SK-N-SH treated with all-trans-retinoic acid at 6 μM for 48 hours (cell line): ENCODE results near the gene ETV4.

ENCODE experiments used
- ATAC-seq: fragments of 200-7000 bp; cut with Tn5 transposase; 3 replicates; pipeline ENCODE4 v1.9.1; 2020; ENCODE audit warnings: mild to moderate bottlenecking, moderate library complexity
- ARNTL ChIP-seq: fragments of 450-650 bp; formaldehyde crosslinking; IDR thresholded peaks from 2 replicates; pipeline ENCODE4 v1.5.0; 2020; ENCODE audit warnings: low read depth, mild to moderate bottlenecking, moderate library complexity, borderline replicate concordance
- BACH2 ChIP-seq: fragments of 250-450 bp; sonication (Bioruptor Pico); IDR thresholded peaks from 2 replicates; pipeline ENCODE4 v1.9.0; 2021; ENCODE audit warnings: mild to moderate bottlenecking, borderline replicate concordance
- CSDC2 ChIP-seq: fragments of 250-450 bp; sonication (Bioruptor Pico); IDR thresholded peaks from 2 replicates; pipeline ENCODE4 v1.5.0; 2020; ENCODE audit warnings: mild to moderate bottlenecking, moderate library complexity
- ESRRG ChIP-seq: fragments of 250-450 bp; sonication (Bioruptor Pico); IDR thresholded peaks from 2 replicates; pipeline ENCODE4 v1.6.1; 2021; ENCODE audit warnings: mild to moderate bottlenecking
- GLIS3 ChIP-seq: fragments of 250-450 bp; sonication (Bioruptor Pico); IDR thresholded peaks from 2 replicates; pipeline ENCODE4 v1.5.0; 2020; ENCODE audit warnings: mild to moderate bottlenecking, moderate library complexity
- PPARA ChIP-seq: fragments of 250-450 bp; sonication (Bioruptor Pico); IDR thresholded peaks from 2 replicates; pipeline ENCODE4 v1.5.0; 2020; ENCODE audit warnings: mild to moderate bottlenecking, borderline replicate concordance
- SNAI2 ChIP-seq: fragments of 250-450 bp; sonication (Bioruptor Pico); IDR thresholded peaks from 2 replicates; pipeline ENCODE4 v1.5.0; 2020; ENCODE audit warnings: mild to moderate bottlenecking, moderate library complexity
- TCF4 ChIP-seq: fragments of 250-450 bp; sonication (Bioruptor Pico); IDR thresholded peaks from 2 replicates; pipeline ENCODE4 v1.8.0; 2021; ENCODE audit warnings: mild to moderate bottlenecking, moderate library complexity, borderline replicate concordance
- ZC3H10 ChIP-seq: fragments of 250-450 bp; sonication (Bioruptor Pico); IDR thresholded peaks from 2 replicates; pipeline ENCODE4 v1.5.1; 2021; ENCODE audit warnings: mild to moderate bottlenecking, moderate library complexity
- ZFP3 ChIP-seq: fragments of 250-450 bp; sonication (Bioruptor Pico); IDR thresholded peaks from 2 replicates; pipeline ENCODE4 v1.5.0; 2020; ENCODE audit warnings: mild to moderate bottlenecking, moderate library complexity
- ZFP30 ChIP-seq: fragments of 450-650 bp; formaldehyde crosslinking; IDR thresholded peaks from 2 replicates; pipeline ENCODE4 v1.5.0; 2022; ENCODE audit warnings: mild to moderate bottlenecking, moderate library complexity
- ZNF565 ChIP-seq: fragments of 450-650 bp; formaldehyde crosslinking; conservative IDR thresholded peaks from 2 replicates; pipeline ENCODE4 v1.5.0; 2020; ENCODE audit warnings: low read depth, mild to moderate bottlenecking, moderate library complexity
- ZNF70 ChIP-seq: fragments of 450-650 bp; formaldehyde crosslinking; IDR thresholded peaks from 2 replicates; pipeline ENCODE4 v1.5.0; 2020; ENCODE audit warnings: mild to moderate bottlenecking, moderate library complexity
- ZNF8 ChIP-seq: fragments of 450-650 bp; formaldehyde crosslinking; IDR thresholded peaks from 2 replicates; pipeline ENCODE4 v1.5.0; 2020; ENCODE audit warnings: mild to moderate bottlenecking, moderate library complexity
- TF ChIP-seq, protein P1 (sequence below): fragments of 250-450 bp; sonication (Bioruptor Pico); IDR thresholded peaks from 2 replicates; pipeline ENCODE4 v1.8.0; 2021; ENCODE audit warnings: low read depth, mild to moderate bottlenecking, moderate library complexity, borderline replicate concordance
- TF ChIP-seq, protein P2 (sequence below): fragments of 250-450 bp; sonication (Bioruptor Pico); IDR thresholded peaks from 2 replicates; pipeline ENCODE4 v1.5.1; 2021; ENCODE audit warnings: mild to moderate bottlenecking, moderate library complexity
- TF ChIP-seq, protein P3 (sequence below): fragments of 250-450 bp; sonication (Bioruptor Pico); IDR thresholded peaks from 2 replicates; pipeline ENCODE4 v1.8.0; 2020; ENCODE audit warnings: mild to moderate bottlenecking, moderate library complexity, borderline replicate concordance

ETV4 gene

DNA sequence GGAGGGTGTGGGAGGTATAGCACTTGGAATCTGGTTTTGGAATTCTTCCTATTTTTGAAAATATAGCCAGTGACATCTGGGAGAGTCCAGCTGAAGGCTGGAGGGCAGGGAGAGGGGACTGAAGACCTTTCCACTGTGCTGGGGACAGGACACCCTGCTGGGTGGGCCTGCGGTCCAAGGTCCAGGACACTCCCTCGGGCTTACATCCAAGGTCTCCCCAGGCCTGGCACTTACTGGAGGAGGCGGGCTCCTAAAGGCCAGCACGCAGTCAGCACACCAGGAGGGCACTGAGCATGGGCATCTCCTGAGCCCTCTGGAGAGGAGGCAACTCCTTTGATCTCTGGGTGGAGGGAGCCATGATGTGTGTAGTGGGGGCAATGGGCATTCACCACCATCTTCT lies 35.5 kb upstream of the ETV4 start:
- TF ChIP-seq PPARA (CRISPR knock-in tag) (no peak), ZFP30 (CRISPR knock-in tag) (no peak), ZC3H10 (no peak)
- TF ChIP-seq, all 23 proteins: peak for 0
- no peak for ATAC-seq

DNA sequence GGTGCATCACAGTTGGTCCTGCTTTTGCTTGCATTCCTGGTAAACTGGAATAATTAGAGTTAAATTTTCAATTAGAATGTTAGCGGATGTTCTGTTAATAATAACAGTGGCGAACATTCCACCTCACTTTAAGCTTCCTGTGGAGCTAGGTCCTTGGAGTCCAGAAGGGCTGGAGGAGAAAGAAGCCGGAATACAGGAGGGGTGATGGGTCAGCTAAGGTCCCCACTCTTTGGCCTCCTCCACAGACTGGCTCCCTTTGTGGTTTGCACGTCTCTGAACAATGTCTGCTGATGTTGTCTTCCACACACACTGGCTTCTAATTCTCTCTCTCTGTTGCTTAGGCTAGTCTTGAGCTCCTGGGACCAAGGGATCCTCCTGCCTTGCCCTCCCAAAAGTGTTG lies 35.0 kb upstream of the ETV4 start:
- no peak for ATAC-seq
- no peak for TF ChIP-seq ZNF70 (CRISPR knock-in tag)
- TF ChIP-seq ARNTL (CRISPR knock-in tag), result no peak
- no peak for TF ChIP-seq GLIS3 (CRISPR knock-in tag)
- no peak for TF ChIP-seq BACH2 (CRISPR knock-in tag)
- TF ChIP-seq PPARA (CRISPR knock-in tag), result no peak
- TF ChIP-seq, protein P1, sequence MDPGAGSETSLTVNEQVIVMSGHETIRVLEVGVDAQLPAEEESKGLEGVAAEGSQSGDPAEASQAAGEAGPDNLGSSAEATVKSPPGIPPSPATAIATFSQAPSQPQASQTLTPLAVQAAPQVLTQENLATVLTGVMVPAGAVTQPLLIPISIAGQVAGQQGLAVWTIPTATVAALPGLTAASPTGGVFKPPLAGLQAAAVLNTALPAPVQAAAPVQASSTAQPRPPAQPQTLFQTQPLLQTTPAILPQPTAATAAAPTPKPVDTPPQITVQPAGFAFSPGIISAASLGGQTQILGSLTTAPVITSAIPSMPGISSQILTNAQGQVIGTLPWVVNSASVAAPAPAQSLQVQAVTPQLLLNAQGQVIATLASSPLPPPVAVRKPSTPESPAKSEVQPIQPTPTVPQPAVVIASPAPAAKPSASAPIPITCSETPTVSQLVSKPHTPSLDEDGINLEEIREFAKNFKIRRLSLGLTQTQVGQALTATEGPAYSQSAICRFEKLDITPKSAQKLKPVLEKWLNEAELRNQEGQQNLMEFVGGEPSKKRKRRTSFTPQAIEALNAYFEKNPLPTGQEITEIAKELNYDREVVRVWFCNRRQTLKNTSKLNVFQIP, result no peak
- TF ChIP-seq ZFP3 (CRISPR knock-in tag), result no peak
- TF ChIP-seq ZC3H10, result no peak
- TF ChIP-seq, protein P2, sequence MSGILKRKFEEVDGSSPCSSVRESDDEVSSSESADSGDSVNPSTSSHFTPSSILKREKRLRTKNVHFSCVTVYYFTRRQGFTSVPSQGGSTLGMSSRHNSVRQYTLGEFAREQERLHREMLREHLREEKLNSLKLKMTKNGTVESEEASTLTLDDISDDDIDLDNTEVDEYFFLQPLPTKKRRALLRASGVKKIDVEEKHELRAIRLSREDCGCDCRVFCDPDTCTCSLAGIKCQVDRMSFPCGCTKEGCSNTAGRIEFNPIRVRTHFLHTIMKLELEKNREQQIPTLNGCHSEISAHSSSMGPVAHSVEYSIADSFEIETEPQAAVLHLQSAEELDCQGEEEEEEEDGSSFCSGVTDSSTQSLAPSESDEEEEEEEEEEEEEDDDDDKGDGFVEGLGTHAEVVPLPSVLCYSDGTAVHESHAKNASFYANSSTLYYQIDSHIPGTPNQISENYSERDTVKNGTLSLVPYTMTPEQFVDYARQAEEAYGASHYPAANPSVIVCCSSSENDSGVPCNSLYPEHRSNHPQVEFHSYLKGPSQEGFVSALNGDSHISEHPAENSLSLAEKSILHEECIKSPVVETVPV, result no peak
- no peak for TF ChIP-seq ZNF8 (CRISPR knock-in tag)

DNA sequence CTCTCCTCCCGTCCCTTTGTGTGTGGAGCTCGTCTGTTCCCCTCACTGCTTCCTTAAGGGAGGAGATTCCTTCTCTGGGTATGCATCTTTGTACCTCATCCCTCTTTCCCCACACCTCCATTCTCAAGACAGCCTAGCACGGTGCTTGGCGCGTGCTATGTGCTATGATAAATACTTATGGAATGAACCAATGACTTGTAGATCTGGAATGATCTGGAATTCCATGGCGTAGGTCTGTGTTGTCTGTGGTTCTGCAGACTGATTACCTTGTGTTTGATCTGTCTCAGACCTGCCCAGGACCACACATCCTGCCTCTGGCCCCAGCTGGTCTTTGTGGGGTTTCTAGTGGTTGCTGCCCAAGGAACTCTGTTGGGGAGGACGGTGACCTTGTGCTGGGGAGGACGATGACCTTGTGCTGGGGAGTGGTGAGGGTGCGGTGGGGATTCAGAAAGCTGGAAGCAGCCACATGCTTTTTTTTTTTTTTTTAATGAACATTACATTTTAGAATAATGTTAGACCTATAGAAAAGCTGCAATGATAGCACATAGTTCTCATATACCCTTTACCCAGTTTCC lies 33.5 kb upstream of the ETV4 start:
- ATAC-seq, result peak; percentile 73
- TF ChIP-seq ESRRG (CRISPR knock-in tag) (no peak), BACH2 (CRISPR knock-in tag) (no peak), ZC3H10 (no peak), ZNF70 (CRISPR knock-in tag) (no peak), ZNF565 (CRISPR knock-in tag) (no peak), ARNTL (CRISPR knock-in tag) (no peak), SNAI2 (CRISPR knock-in tag) (no peak), ZFP3 (CRISPR knock-in tag) (no peak)
- TF ChIP-seq, protein P2, result no peak
- TF ChIP-seq, protein P1, result no peak
- TF ChIP-seq, protein P3, sequence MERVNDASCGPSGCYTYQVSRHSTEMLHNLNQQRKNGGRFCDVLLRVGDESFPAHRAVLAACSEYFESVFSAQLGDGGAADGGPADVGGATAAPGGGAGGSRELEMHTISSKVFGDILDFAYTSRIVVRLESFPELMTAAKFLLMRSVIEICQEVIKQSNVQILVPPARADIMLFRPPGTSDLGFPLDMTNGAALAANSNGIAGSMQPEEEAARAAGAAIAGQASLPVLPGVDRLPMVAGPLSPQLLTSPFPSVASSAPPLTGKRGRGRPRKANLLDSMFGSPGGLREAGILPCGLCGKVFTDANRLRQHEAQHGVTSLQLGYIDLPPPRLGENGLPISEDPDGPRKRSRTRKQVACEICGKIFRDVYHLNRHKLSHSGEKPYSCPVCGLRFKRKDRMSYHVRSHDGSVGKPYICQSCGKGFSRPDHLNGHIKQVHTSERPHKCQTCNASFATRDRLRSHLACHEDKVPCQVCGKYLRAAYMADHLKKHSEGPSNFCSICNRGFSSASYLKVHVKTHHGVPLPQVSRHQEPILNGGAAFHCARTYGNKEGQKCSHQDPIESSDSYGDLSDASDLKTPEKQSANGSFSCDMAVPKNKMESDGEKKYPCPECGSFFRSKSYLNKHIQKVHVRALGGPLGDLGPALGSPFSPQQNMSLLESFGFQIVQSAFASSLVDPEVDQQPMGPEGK (CRISPR knock-in tag), result no peak

DNA sequence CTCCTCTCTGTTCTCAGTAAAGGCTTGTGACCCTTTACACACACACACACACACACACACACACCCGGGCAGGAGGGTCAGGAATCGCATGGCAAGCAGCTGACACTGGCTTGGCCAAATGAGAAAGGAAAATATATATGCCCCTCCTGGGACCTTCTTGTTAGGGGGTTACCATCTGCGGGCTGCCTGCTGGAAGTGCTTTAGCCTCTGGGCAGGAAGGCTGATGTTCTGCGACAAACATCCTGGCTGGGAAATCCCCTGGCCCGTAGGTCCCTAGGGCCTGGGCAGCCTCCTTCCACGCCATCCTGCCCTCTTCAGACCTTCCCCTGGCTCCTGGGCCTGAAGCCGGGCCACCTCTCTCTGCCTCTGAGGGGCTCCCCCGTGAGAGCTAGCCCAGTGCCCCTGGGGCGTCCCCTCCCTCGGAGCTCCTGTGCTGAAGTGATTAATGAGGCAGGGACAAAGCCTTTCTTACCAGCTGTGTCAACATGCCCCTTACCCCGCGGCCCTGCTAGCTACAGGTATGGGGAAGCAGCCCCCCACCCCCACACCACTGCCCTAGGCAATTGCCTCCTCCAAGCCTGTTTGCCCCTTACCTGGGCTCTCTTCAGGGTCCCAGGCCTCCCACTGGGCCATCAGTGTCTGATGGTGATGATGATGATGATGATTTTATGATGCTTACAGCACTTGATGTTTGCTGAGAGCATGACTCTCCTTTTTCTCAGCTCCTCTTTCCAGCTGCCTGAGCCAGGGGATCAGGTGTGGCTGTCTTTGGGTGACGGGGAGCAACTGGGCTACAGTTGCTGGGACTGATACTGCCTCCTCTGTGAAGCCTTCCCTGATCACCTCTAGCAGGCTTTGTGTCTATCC lies 32.8 kb upstream of the ETV4 start:
- ATAC-seq, result peak; percentile 43
- TF ChIP-seq ZC3H10 (no peak), SNAI2 (CRISPR knock-in tag) (no peak), ZNF70 (CRISPR knock-in tag) (no peak), GLIS3 (CRISPR knock-in tag) (no peak), TCF4 (CRISPR knock-in tag) (no peak), ZNF565 (CRISPR knock-in tag) (no peak), CSDC2 (CRISPR knock-in tag) (no peak), ESRRG (CRISPR knock-in tag) (no peak)
- TF ChIP-seq, all 23 proteins: peak for 0
